ENCODE results near the gene SNED1. TPM values are rescaled to one million over a fixed set of nuclear protein-coding genes. Genes with fewer than 3 reads are reported as not detected.

SNED1 gene
- polyA plus RNA-seq, 1 donor (not counting 4 experiments of a cell fraction or from before 2014, with no cell fraction given), result 0.12 TPM

GRCh38 chr2:241038374-241039180 lies 40.2 kb downstream of the SNED1 start:
- TF ChIP-seq CTCF (optimal IDR thresholded peaks at IDR 0.05 in 1 of 3, IDR thresholded peaks at IDR 0.05 in 1 of 3, conservative IDR thresholded peaks at IDR 0.05 in 1 of 3; ENCODE audit: extremely low read depth in 1 of 3, insufficient read depth in 2 of 3, low read length in 3 of 3) (no peak), EZH2 (IDR thresholded peaks at IDR 0.05; ENCODE audit: low read length) (no peak)
- DNase-seq (ENCODE audit: low read depth, low spot score), result no peak
- H3K4me2 ChIP-seq (ENCODE audit: control insufficient read depth, extremely low read depth, insufficient read depth, low read depth, low read length), result no peak overlapping the region
- no peaks in the 10 kb centered on the region for H3K79me2 ChIP-seq (ENCODE audit: control insufficient read depth, insufficient read depth, low read length)
- dilution Hi-C loops (cut with MboI; ENCODE audit: extremely low pct_ligation_motif_present, low sequenced_read_pairs), result no loop called here
- H3K9ac ChIP-seq (ENCODE audit: control insufficient read depth, extremely low read depth, insufficient read depth, low read length), result no peak overlapping the region
- H3K4me3 ChIP-seq (ENCODE audit: control insufficient read depth in 2 of 3, extremely low read depth in 1 of 3, insufficient read depth in 2 of 3, low read depth in 1 of 3, low read length in 3 of 3), result no peak overlapping the region
- no peaks in the 10 kb centered on the region for H3K36me3 ChIP-seq (ENCODE audit: control insufficient read depth in 2 of 2, extremely low read depth in 1 of 2, insufficient read depth in 2 of 2, low read length in 2 of 2)
- no peaks in the 10 kb centered on the region for H3K9me1 ChIP-seq (ENCODE audit: control insufficient read depth, extremely low read depth, insufficient read depth, low read length)
- no peaks in the 10 kb centered on the region for H3K9me3 ChIP-seq (ENCODE audit: control insufficient read depth, low read depth, low read length)
- peaks cover 8% of the 10 kb centered on the region for H3K4me1 ChIP-seq (ENCODE audit: control insufficient read depth, extremely low read depth, insufficient read depth, low read length)
- no peak for FAIRE-seq
- H3K27ac ChIP-seq (ENCODE audit: control insufficient read depth, insufficient read depth, low read length), result no peak overlapping the region
- peaks cover 38% of the 10 kb centered on the region for H3K27me3 ChIP-seq (ENCODE audit: control insufficient read depth, extremely low read depth, insufficient read depth, low read length)
- H4K20me1 ChIP-seq (ENCODE audit: control insufficient read depth, extremely low read depth, insufficient read depth, low read length), result no peaks in the 10 kb centered on the region
- no peak overlapping the region for H2AFZ ChIP-seq (ENCODE audit: control insufficient read depth, low read length)

GRCh38 chr2:241039416-241039815 lies 41.0 kb downstream of the SNED1 start:
- H3K79me2 ChIP-seq (ENCODE audit: control insufficient read depth, insufficient read depth, low read length), result no peaks in the 10 kb centered on the region
- H3K9ac ChIP-seq (ENCODE audit: control insufficient read depth, extremely low read depth, insufficient read depth, low read length), result no peak overlapping the region
- FAIRE-seq (no peak), DNase-seq (ENCODE audit: low read depth, low spot score) (no peak)
- H3K4me3 ChIP-seq (ENCODE audit: control insufficient read depth in 2 of 3, extremely low read depth in 1 of 3, insufficient read depth in 2 of 3, low read depth in 1 of 3, low read length in 3 of 3), result no peak overlapping the region
- dilution Hi-C loops (cut with MboI; ENCODE audit: extremely low pct_ligation_motif_present, low sequenced_read_pairs), result no loop called here
- no peak overlapping the region for H3K4me2 ChIP-seq (ENCODE audit: control insufficient read depth, extremely low read depth, insufficient read depth, low read depth, low read length)
- peaks cover 37% of the 10 kb centered on the region for H3K27me3 ChIP-seq (ENCODE audit: control insufficient read depth, extremely low read depth, insufficient read depth, low read length)
- H3K9me1 ChIP-seq (ENCODE audit: control insufficient read depth, extremely low read depth, insufficient read depth, low read length), result no peaks in the 10 kb centered on the region
- no peak overlapping the region for H2AFZ ChIP-seq (ENCODE audit: control insufficient read depth, low read length)
- H4K20me1 ChIP-seq (ENCODE audit: control insufficient read depth, extremely low read depth, insufficient read depth, low read length), result no peaks in the 10 kb centered on the region
- TF ChIP-seq EZH2 (IDR thresholded peaks at IDR 0.05; ENCODE audit: low read length) (no peak), CTCF (optimal IDR thresholded peaks at IDR 0.05 in 1 of 3, IDR thresholded peaks at IDR 0.05 in 1 of 3, conservative IDR thresholded peaks at IDR 0.05 in 1 of 3; ENCODE audit: extremely low read depth in 1 of 3, insufficient read depth in 2 of 3, low read length in 3 of 3) (no peak)
- no peaks in the 10 kb centered on the region for H3K9me3 ChIP-seq (ENCODE audit: control insufficient read depth, low read depth, low read length)
- H3K4me1 ChIP-seq (ENCODE audit: control insufficient read depth, extremely low read depth, insufficient read depth, low read length), result peaks cover 8% of the 10 kb centered on the region
- H3K27ac ChIP-seq (ENCODE audit: control insufficient read depth, insufficient read depth, low read length), result no peak overlapping the region
- no peaks in the 10 kb centered on the region for H3K36me3 ChIP-seq (ENCODE audit: control insufficient read depth in 2 of 2, extremely low read depth in 1 of 2, insufficient read depth in 2 of 2, low read length in 2 of 2)
